ENCODE results near the gene IRX4.
"Not testable (repeated sequence)": the region's sequence is repeated elsewhere in the genome, so short reads cannot be mapped to it uniquely, and the experiment has no call there.

Gene IRX4

DNA sequence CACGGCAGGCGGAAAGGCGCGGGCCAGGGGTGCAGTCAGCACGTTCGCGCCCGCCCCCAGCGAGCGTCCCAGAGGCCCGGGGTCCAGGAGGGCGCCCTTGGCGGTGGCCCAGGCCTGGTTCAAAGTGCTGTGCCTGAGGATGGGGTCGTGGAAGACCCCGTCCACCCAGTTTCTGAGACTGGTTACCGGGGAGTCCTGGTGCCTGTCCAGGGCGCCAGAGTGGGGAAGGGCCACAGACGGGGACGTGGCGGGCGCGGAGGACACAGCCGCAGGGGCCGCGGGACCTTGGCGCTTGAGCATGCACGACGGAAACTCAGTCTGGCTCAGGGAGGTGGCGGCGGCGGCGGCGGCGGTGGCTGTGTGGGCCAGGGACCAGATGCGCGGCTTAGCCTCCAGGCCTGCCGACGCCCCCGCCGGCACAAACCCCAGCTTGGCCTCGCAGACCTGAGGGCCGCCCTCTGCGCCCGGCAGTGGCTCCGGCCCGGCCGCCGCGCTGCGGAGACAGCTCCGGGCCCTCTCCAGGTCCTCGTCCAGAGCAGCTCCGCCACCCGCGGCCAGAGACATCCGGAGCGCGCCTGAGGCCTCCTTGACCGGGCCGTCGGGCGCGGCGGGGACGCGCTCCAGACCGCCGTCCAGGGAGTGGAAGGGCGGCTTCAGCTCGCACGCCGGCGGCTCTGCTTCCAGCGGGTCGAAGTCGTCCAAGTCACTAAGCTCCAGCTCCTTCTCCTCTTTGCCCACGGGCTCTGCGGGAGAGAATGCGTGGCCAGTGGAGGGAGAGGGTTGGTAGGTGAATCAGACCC is 4.5 kb downstream of the IRX4 start:
- no peak for DNase-seq (ENCODE audit: low read depth in 2 of 2)

DNA sequence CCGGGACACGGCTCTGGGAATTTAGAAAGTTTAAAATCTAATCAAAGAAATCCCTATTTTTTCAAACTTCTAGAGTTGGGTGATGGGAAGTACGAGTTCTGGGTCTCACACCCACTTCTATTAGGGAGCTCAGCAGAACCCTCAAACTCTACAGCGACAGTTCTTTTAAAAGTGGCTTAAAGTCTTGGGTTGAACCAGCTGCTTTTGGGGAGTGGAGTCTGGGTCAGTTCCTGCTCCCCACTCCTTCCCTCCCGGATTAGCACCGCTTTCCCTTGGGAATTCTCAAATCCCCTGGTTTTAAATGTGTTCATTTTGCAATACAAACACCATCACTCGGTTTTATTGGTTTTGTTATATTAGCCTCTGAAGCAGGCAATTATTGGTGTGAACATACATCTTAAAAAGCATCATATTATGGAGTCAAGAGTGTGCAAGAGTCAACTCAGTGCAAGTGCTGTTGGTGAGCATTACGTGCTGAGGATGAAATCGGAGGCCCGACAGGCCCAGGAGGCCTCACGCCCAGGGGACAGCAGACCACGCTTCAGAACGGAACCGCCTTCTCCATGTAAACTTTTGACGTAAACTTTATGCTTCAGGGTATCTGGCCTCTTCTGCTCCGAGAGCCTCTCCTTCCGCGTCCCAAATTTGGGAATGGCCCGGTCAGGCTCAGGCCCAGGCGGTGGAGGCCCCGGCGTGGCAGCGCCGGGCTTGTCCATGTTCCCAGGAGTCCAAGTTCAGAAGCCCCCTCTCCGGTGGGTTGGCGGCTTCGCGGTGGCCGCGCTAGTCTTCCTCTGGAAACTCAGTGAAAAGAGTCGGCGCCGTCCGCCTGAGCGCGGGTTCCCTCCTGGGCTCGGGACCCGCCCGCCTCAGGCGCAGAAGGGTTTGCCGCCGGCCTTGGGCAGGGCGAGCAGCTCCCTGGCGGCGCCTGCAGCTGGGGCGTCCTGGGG is 5.3 kb downstream of the IRX4 start:
- no peak for DNase-seq (ENCODE audit: low read depth in 2 of 2)

- DNase-seq (ENCODE audit: low read depth in 2 of 2): no peak
Observed at GRCh38 chr5:1876660-1877064, 6.1 kb downstream of the IRX4 start.

GRCh38 chr5:1875843-1876659 is 6.7 kb downstream of the IRX4 start:
- DNase-seq (ENCODE audit: low read depth in 2 of 2): no peak

DNA sequence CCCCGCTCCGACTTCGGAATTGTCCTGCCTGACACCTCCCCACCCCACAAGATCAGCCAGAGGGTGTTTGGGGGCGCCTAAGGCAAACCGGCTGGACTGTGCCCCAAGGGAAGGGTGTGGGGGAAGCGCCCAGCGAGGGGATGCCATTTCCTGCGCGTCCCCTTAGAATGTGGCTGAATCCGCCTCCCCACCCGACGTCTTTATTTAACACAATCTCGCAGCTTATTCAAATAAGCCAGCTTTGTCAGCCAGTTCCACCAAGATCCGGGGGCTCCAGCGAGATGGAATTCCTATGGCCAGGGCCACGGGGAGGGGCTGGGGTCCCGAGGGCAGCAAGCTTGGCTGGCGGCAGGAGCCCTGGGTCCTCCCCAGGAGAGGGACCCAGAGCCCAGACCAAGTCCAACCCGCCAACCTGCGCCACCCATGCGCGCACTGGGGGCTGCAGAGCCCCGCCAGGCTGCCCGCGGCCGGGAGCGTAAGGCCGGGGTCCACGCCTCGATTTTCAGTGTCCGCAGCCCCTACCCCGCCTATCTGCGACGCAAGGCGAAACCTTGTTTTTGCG is 7.4 kb downstream of the IRX4 start:
- DNase-seq (ENCODE audit: low read depth in 2 of 2): no peak

DNA sequence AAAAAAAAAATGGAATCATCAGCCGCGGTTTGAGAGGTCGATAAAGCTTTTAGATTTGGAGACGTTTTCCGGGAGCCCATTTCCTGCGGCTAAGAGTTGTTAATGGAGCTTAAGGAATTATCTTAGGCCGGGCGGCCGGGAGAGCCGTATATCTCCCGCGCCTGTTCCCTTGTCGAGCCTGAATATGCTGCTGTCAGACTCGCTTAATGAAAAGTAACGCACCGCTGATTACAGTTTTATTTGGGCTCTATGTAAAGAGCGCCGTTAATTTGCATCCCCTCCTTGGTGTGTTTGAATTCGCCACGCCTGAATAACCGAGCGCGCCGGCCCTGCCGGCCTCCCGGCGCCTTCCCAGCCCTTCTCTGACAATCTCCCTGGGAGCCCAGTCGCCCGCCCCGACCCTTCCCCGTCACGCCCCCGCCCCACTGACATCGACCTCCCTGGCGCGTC is 7.9 kb downstream of the IRX4 start:
- no peak for DNase-seq (ENCODE audit: low read depth in 2 of 2)

DNA sequence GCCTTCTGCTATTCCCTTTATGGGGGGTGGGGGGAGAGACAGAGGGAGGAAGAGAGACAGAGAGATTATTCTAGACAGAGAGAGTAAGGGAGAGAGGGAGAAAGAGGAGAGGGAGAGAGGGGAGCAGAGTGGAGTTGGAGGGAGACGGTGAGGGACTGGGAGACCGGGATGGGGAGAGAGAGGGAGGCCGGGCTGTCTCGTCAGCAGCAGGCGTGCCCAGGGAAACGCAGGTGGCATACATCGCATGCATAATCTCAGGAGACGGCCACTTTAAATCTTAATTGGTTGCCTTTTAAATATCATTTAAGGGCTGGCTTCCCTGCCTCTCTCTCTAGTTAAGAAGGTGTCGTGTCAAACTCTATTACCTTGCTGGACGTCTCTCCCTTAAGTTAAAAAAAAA is 8.4 kb downstream of the IRX4 start:
- DNase-seq (ENCODE audit: low read depth in 2 of 2): no peak

DNA sequence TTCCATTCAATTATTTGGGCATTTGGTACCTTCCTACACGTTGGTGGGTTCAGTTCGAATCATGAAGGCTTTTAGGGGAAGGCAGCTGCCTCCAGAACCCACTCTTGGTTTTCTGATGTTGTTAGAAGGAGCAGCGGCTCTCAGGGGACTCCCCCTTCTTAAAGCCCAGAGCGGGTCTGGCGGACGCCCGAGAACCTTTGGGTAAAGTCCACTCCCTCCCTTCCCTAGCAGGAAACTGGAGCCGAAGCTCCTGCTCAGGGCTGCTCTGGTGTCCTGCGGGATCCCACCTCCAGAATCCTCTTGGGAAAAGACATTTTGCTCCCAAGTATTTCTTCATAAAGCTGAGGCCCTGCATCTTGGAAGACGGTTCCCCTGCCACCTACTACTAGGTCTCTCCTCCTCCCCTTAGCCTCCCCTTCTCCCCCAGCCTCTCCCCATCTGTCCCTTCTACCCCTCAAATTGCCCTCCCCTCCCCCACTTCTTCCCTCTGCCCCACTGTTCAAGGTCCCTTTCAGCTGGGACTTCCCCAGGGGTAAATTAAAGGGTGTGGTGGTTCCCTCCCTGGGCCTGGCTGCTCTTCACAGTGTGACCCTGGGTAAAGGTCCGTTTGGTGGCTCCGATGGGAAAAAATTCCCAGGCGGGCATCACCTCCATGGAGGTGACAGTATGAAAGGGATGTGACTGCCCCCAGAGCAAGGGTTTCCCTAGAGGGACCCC is 9.3 kb downstream of the IRX4 start:
- no peak for DNase-seq (ENCODE audit: low read depth in 2 of 2)

GRCh38 chr5:1871441-1871840 is 11.3 kb downstream of the IRX4 start:
- no peak for DNase-seq (ENCODE audit: low read depth in 2 of 2)

DNA sequence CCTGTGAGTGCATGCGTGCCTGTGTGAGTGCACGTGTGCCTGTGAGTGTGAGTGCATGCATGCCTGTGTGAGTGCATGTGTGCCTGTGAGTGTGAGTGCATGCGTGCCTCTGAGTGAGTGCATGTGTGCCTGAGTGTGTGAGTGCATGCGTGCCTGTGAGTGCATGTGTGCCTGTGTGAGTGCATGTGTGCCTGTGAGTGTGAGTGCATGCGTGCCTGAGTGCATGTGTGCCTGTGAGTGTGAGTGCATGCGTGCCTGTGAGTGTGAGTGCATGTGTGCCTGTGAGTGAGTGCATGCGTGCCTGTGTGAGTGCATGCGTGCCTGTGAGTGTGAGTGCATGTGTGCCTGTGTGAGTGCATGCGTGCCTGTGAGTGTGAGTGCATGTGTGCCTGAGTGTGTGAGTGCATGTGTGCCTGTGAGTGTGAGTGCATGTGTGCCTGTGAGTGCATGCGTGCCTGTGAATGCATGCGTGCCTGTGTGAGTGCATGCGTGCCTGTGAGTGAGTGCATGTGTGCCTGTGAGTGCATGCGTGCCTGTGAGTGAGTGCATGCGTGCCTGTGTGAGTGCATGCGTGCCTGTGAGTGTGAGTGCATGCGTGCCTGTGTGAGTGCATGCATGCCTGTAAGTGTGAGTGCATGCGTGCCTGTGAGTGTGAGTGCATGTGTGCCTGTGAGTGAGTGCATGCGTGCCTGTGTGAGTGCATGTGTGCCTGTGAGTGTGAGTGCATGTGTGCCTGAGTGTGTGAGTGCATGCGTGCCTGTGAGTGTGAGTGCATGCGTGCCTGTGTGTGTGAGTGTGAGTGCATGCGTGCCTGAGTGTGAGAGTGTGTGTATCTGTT is 12.1 kb downstream of the IRX4 start:
- not testable (repeated sequence) for DNase-seq (ENCODE audit: low read depth in 2 of 2)

DNA sequence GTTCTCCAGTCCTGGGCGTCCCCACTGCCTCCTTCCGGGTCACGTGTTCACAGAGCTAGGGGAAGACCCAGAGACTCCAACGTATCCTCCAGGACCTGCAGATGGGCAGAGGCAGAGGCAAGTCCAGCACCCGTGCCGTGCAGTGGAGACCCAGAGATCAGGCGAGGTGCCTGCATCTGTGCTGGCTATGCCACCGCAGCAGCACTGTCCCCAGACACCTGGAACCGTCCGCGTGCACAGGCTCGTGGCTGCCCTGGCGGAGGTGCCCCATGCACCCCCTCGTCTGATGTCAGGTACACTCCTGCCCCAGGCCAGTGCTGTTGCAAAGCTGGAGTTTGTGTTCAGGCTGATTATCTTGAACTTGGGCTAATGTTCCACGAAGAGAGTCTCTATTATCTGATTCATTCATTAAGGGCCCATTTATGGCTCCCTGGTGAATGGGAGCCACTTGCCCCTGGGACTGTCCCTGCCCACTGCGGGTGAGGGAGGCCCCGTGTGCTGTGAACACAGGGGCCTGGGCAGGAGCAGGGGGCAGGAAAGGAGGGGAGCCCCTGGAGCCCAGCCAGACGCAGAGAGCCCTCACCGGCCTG is 13.7 kb downstream of the IRX4 start:
- DNase-seq (ENCODE audit: low read depth in 2 of 2): no peak

DNA sequence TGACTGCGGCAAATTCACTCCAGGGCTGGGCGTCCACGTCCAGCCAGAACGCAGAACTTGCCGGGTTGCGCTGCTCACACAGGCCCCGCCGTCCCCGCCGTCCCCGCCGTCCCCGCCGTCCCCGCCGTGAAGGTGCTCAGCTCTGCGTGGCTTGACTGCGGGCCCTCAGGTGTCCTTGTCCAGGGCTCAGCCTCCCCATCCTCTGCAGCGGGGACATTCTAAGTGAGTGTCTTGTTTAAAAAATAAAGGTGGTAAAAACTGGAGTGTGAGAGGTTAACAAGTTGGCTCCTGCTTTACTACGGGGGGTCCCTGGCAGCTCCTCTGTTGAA is 14.9 kb downstream of the IRX4 start:
- no peak for DNase-seq (ENCODE audit: low read depth in 2 of 2)

DNA sequence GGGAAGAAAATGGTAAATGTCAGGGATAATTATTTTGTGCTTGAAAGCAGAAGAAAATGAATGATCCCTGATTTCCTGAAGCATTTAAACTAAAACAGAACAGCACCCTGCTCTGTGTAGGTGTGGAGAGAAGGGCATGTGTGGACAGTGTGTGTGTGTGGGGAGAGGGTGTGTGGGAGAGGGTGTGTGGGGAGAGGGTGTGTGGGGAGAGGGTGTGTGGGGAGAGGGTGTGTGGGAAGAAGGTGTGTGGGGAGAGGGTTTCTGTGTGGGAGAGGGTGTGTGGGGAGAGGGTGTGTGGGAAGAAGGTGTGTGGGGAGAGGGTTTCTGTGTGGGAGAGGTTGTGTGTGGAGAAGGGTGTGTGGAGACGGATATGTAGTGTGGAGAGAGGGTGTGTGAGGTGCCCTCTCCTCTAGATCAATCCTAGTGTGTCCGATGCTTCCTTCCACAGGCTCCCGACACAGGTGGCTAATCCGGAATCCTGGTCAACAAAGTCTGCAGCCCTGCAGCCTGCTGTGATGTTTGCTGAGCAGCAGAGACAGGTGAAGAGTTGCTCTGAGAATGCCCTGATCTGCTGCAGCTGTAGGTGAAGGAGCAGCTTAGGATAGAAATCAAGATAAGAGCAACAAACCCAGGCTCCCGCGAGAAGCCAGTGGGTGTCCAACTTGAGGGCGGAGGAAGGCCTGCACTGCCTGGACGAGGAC is 15.5 kb downstream of the IRX4 start:
- no peak for DNase-seq (ENCODE audit: low read depth in 2 of 2)

DNA sequence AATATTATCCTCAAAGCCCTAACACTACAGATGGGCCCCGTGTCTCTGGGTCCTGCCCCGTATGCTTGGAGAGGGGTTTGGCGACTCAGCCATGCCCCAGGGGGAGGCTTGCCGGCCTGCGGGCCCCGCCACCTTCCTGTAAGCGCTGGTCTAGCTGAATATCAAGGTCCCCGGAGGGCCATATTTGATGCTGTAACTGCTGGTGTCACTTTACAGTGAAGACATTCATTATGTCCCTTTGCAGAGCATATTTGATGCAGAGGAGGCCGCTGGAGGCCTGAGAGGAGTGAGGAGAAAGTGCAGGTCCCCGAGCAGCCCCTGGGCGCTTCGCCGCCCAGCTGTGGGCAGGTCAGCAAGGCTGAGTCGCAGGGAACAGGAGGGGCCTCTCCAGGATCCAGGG is 16.8 kb downstream of the IRX4 start:
- no peak for DNase-seq (ENCODE audit: low read depth in 2 of 2)

DNA sequence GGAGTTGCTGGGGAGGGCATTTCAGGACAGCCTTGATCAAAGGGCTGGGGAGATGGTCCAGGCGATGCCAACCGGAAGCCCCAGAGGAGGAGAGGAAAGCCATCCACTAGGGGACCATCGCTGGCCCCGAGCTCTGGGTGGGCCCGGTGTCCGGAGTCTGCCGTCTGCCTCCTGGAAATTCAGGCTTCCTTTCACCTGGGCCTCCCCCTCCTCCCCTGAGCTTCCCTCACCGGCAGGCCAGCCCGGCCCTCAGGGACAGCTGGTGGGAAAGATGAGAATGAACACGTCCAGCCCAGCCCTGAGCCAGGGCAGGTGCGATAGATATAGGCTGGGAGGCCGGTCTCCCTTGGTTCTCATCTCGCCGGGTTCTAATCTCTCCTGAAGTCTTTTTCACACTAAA is 17.2 kb downstream of the IRX4 start:
- no peak for DNase-seq (ENCODE audit: low read depth in 2 of 2)

DNA sequence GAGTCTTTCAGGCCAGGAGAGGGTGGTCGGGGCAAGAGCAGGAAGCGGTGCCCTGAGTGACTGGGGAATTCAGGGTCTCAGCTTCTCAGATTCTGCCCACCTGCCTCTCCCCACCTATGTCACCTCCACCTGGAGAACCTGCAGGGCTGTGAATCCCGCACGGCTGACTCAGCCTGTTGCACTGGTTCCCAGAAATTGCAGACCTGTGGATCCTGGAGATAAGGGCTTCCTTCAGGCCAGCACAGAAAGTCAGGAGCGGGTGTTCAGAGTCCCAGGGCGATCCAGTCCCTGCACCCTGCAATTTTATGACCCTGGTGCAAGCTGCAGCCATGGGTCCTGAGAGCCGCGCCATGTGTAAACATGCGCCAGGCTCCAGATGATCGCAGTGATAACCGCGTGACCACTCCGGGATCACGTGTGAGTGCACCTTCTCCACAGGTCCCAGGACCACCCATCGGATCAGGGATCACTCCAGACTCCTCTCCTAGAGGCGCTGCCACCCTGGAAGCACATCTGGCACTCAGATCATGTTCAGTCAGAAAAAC is 17.8 kb downstream of the IRX4 start:
- no peak for DNase-seq (ENCODE audit: low read depth in 2 of 2)

GRCh38 chr5:1860949-1861348 is 21.8 kb downstream of the IRX4 start:
- no peak for DNase-seq (ENCODE audit: low read depth in 2 of 2)

GRCh38 chr5:1860021-1860610 is 22.6 kb downstream of the IRX4 start:
- no peak for DNase-seq (ENCODE audit: low read depth in 2 of 2)

- DNase-seq (ENCODE audit: low read depth in 2 of 2): no peak
Observed at GRCh38 chr5:1859099-1859498, 23.6 kb downstream of the IRX4 start.

Measured in stimulated activated CD8-positive, alpha-beta memory T cell treated with anti-CD3 and anti-CD28 coated beads, Interleukin-7, amount 100 ng/mL, for 1 hour (primary cell).